Esophagus muscularis mucosa (tissue), 3 donors: ENCODE data around the gene HMSD.

Experiments
- CTCF ChIP-seq, 3 experiments: fragments of 200-600 bp in 2 of 3; fragments of 450-650 bp in 1 of 3; sonication (generic) in 2 of 3; IDR thresholded peaks; one replicate each; pipeline ENCODE4 v1.5.1; 2017 to 2019; ENCODE audit warnings: antibody characterized with exemption in 3 of 3, mild to moderate bottlenecking in 2 of 3, moderate library complexity in 1 of 3
- POLR2A ChIP-seq: fragments of 450-650 bp; IDR thresholded peaks from one replicate; pipeline ENCODE4 v1.6.1; 2017; ENCODE audit warnings: antibody characterized with exemption, moderate library complexity, mild to moderate bottlenecking, low read depth

GRCh38 chr18:63974991-63975390 lies 25.9 kb downstream of the HMSD start:
- no peak for TF ChIP-seq CTCF (IDR thresholded peaks at IDR 0.05)
- TF ChIP-seq POLR2A = no peak
